Measurements from ENCODE around the gene COP1.

The COP1 gene

DNA sequence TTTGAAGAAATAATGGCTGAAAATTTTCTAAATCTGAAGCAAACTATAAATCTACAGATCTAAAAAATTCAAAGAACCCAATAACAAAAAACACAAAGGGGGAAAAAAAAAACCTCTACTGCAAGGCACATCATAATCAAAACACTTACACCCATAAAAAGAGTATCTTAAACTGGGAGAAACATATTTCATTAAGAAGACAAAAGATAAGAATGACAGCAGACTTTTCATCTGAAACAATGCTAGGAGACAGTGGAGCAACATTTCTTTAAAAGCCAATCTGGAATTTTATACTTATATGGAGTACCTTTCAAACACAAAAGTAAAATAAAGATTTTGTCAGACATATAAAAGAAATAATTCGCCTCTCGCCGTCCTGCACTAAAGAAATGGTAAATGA lies 49.1 kb downstream of the COP1 start (continued):
- TF ChIP-seq, protein P1, sequence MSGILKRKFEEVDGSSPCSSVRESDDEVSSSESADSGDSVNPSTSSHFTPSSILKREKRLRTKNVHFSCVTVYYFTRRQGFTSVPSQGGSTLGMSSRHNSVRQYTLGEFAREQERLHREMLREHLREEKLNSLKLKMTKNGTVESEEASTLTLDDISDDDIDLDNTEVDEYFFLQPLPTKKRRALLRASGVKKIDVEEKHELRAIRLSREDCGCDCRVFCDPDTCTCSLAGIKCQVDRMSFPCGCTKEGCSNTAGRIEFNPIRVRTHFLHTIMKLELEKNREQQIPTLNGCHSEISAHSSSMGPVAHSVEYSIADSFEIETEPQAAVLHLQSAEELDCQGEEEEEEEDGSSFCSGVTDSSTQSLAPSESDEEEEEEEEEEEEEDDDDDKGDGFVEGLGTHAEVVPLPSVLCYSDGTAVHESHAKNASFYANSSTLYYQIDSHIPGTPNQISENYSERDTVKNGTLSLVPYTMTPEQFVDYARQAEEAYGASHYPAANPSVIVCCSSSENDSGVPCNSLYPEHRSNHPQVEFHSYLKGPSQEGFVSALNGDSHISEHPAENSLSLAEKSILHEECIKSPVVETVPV (CRISPR knock-in tag; IDR thresholded peaks at IDR 0.05), result no peak
- TF ChIP-seq ISL1 (CRISPR knock-in tag; IDR thresholded peaks at IDR 0.05) (no peak), ZNF565 (CRISPR knock-in tag; conservative IDR thresholded peaks at IDR 0.05; ENCODE audit: low read depth) (no peak), GLIS3 (CRISPR knock-in tag; IDR thresholded peaks at IDR 0.05) (no peak), TCF4 (CRISPR knock-in tag; IDR thresholded peaks at IDR 0.05; ENCODE audit: borderline replicate concordance) (no peak), ARNTL (CRISPR knock-in tag; IDR thresholded peaks at IDR 0.05; ENCODE audit: borderline replicate concordance, low read depth) (no peak)

DNA sequence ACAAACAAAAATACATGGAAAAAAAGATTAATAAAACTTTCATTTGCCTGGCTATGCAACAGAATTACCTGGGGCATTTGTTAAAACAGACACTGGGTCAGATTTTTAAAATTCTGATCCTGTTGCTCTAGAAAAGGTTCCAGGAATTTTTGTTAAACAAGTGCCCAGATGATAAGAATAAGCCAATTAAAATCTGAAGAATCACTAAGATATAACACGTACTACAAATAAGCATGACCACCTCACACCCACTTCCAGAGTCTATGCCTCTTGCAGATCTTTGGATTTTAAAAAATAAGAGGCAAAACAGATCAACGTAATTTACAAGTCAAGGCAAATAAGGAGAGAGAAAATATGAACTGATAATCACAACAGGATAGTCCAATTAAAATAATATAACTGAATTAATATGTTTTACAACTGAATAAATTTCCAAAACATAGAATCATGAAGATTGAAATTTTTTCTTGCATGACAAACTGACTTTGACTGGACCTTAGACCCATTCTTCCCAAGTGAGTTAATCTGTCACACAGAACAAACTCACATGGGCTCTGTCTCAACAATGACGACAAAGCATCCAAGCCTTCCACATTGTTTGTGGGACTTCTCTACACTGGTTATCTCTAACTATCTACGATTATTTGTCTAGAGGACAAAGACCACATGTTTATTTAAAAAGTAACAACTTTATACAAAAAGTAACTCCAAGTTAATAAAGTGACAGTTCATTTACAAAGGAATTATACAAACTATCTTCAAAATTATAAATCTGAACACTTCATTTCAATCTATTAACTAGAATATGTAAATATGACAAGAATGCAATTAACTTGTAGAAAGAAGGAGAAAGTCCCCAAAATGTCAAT lies 56.9 kb downstream of the COP1 start:
- no peak for TF ChIP-seq ZNF70 (CRISPR knock-in tag; IDR thresholded peaks at IDR 0.05)
- no peak for TF ChIP-seq RARB (CRISPR knock-in tag; IDR thresholded peaks at IDR 0.05)
- no peak for TF ChIP-seq GLIS3 (CRISPR knock-in tag; IDR thresholded peaks at IDR 0.05)
- TF ChIP-seq ZC3H10 (CRISPR knock-in tag; IDR thresholded peaks at IDR 0.05), result no peak
- TF ChIP-seq ZNF8 (CRISPR knock-in tag; IDR thresholded peaks at IDR 0.05), result no peak
- no peak for TF ChIP-seq ZNF565 (CRISPR knock-in tag; conservative IDR thresholded peaks at IDR 0.05; ENCODE audit: low read depth)
- no peak for TF ChIP-seq BACH2 (CRISPR knock-in tag; IDR thresholded peaks at IDR 0.05; ENCODE audit: borderline replicate concordance)
- TF ChIP-seq SNAI2 (CRISPR knock-in tag; IDR thresholded peaks at IDR 0.05), result no peak
- no peak for TF ChIP-seq PPARA (CRISPR knock-in tag; IDR thresholded peaks at IDR 0.05; ENCODE audit: borderline replicate concordance)
- no peak for TF ChIP-seq ESRRG (CRISPR knock-in tag; IDR thresholded peaks at IDR 0.05)
- TF ChIP-seq ISL1 (CRISPR knock-in tag; IDR thresholded peaks at IDR 0.05), result no peak
- no peak for TF ChIP-seq OSR1 (CRISPR knock-in tag; IDR thresholded peaks at IDR 0.05)
- no peak for TF ChIP-seq TOX (CRISPR knock-in tag; IDR thresholded peaks at IDR 0.05; ENCODE audit: borderline replicate concordance)
- TF ChIP-seq, protein P2, sequence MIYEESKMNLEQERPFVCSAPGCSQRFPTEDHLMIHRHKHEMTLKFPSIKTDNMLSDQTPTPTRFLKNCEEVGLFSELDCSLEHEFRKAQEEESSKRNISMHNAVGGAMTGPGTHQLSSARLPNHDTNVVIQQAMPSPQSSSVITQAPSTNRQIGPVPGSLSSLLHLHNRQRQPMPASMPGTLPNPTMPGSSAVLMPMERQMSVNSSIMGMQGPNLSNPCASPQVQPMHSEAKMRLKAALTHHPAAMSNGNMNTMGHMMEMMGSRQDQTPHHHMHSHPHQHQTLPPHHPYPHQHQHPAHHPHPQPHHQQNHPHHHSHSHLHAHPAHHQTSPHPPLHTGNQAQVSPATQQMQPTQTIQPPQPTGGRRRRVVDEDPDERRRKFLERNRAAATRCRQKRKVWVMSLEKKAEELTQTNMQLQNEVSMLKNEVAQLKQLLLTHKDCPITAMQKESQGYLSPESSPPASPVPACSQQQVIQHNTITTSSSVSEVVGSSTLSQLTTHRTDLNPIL (CRISPR knock-in tag; IDR thresholded peaks at IDR 0.05; ENCODE audit: low read depth), result no peak
- no peak for TF ChIP-seq CSDC2 (CRISPR knock-in tag; IDR thresholded peaks at IDR 0.05)
- no peak for ATAC-seq

DNA sequence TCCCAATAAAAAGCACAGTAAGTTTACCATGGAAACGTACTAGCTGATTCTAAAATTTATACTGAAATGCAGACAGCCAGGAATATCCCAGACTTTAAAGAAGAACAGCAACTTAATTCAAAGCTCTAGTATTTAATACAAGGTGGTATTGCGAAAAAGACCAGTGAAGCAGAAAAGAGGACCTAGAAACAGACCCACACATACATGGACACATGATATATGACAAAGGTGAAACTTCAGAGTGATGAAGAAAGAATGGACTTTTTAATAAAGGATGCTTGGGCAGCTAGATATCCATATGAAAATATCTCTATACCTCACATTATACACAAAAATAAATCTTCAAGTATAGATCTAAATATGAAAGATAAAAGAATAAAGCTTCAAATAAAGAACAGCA lies 62.6 kb downstream of the COP1 start:
- ATAC-seq, result no peak
- no peak for TF ChIP-seq BACH2 (CRISPR knock-in tag; IDR thresholded peaks at IDR 0.05; ENCODE audit: borderline replicate concordance)
- no peak for TF ChIP-seq CSDC2 (CRISPR knock-in tag; IDR thresholded peaks at IDR 0.05)
- no peak for TF ChIP-seq ZNF70 (CRISPR knock-in tag; IDR thresholded peaks at IDR 0.05)
- TF ChIP-seq, protein P1 (CRISPR knock-in tag; IDR thresholded peaks at IDR 0.05), result no peak
- TF ChIP-seq, protein P3, sequence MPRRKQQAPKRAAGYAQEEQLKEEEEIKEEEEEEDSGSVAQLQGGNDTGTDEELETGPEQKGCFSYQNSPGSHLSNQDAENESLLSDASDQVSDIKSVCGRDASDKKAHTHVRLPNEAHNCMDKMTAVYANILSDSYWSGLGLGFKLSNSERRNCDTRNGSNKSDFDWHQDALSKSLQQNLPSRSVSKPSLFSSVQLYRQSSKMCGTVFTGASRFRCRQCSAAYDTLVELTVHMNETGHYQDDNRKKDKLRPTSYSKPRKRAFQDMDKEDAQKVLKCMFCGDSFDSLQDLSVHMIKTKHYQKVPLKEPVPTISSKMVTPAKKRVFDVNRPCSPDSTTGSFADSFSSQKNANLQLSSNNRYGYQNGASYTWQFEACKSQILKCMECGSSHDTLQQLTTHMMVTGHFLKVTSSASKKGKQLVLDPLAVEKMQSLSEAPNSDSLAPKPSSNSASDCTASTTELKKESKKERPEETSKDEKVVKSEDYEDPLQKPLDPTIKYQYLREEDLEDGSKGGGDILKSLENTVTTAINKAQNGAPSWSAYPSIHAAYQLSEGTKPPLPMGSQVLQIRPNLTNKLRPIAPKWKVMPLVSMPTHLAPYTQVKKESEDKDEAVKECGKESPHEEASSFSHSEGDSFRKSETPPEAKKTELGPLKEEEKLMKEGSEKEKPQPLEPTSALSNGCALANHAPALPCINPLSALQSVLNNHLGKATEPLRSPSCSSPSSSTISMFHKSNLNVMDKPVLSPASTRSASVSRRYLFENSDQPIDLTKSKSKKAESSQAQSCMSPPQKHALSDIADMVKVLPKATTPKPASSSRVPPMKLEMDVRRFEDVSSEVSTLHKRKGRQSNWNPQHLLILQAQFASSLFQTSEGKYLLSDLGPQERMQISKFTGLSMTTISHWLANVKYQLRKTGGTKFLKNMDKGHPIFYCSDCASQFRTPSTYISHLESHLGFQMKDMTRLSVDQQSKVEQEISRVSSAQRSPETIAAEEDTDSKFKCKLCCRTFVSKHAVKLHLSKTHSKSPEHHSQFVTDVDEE (CRISPR knock-in tag; IDR thresholded peaks at IDR 0.05), result no peak
- TF ChIP-seq, protein P2 (CRISPR knock-in tag; IDR thresholded peaks at IDR 0.05; ENCODE audit: low read depth), result no peak
- TF ChIP-seq, protein P4, sequence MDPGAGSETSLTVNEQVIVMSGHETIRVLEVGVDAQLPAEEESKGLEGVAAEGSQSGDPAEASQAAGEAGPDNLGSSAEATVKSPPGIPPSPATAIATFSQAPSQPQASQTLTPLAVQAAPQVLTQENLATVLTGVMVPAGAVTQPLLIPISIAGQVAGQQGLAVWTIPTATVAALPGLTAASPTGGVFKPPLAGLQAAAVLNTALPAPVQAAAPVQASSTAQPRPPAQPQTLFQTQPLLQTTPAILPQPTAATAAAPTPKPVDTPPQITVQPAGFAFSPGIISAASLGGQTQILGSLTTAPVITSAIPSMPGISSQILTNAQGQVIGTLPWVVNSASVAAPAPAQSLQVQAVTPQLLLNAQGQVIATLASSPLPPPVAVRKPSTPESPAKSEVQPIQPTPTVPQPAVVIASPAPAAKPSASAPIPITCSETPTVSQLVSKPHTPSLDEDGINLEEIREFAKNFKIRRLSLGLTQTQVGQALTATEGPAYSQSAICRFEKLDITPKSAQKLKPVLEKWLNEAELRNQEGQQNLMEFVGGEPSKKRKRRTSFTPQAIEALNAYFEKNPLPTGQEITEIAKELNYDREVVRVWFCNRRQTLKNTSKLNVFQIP (CRISPR knock-in tag; IDR thresholded peaks at IDR 0.05; ENCODE audit: borderline replicate concordance, low read depth), result no peak
- TF ChIP-seq SNAI2 (CRISPR knock-in tag; IDR thresholded peaks at IDR 0.05), result no peak
- TF ChIP-seq ARNTL (CRISPR knock-in tag; IDR thresholded peaks at IDR 0.05; ENCODE audit: borderline replicate concordance, low read depth), result no peak
- TF ChIP-seq RARB (CRISPR knock-in tag; IDR thresholded peaks at IDR 0.05), result no peak
- no peak for TF ChIP-seq ZNF8 (CRISPR knock-in tag; IDR thresholded peaks at IDR 0.05)
- TF ChIP-seq ZNF565 (CRISPR knock-in tag; conservative IDR thresholded peaks at IDR 0.05; ENCODE audit: low read depth), result no peak
- no peak for TF ChIP-seq PPARA (CRISPR knock-in tag; IDR thresholded peaks at IDR 0.05; ENCODE audit: borderline replicate concordance)
- TF ChIP-seq, protein P5, sequence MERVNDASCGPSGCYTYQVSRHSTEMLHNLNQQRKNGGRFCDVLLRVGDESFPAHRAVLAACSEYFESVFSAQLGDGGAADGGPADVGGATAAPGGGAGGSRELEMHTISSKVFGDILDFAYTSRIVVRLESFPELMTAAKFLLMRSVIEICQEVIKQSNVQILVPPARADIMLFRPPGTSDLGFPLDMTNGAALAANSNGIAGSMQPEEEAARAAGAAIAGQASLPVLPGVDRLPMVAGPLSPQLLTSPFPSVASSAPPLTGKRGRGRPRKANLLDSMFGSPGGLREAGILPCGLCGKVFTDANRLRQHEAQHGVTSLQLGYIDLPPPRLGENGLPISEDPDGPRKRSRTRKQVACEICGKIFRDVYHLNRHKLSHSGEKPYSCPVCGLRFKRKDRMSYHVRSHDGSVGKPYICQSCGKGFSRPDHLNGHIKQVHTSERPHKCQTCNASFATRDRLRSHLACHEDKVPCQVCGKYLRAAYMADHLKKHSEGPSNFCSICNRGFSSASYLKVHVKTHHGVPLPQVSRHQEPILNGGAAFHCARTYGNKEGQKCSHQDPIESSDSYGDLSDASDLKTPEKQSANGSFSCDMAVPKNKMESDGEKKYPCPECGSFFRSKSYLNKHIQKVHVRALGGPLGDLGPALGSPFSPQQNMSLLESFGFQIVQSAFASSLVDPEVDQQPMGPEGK (CRISPR knock-in tag; IDR thresholded peaks at IDR 0.05; ENCODE audit: borderline replicate concordance), result no peak
- TF ChIP-seq ZFP30 (CRISPR knock-in tag; IDR thresholded peaks at IDR 0.05), result no peak
- no peak for TF ChIP-seq OSR1 (CRISPR knock-in tag; IDR thresholded peaks at IDR 0.05)
- no peak for TF ChIP-seq ZC3H10 (CRISPR knock-in tag; IDR thresholded peaks at IDR 0.05)
- no peak for TF ChIP-seq TOX (CRISPR knock-in tag; IDR thresholded peaks at IDR 0.05; ENCODE audit: borderline replicate concordance)
- no peak for TF ChIP-seq ESRRG (CRISPR knock-in tag; IDR thresholded peaks at IDR 0.05)

All from SK-N-SH treated with all-trans-retinoic acid at 6 μM for 48 hours (cell line).